AG10803 (cell line): ENCODE measurements around the gene DENND1A.

Experiments used
- DNase-seq: peaks from one replicate; pipeline ENCODE4 v3.0.0; 2010; ENCODE audit warnings: low read depth
- H3K4me3 ChIP-seq: 2 replicates; pipeline ENCODE4 v1.5.1; 2011; ENCODE audit warnings: mild to moderate bottlenecking, low read length, control low read depth
- CTCF ChIP-seq: conservative IDR thresholded peaks from 2 replicates; pipeline ENCODE4 v1.5.1; 2011; ENCODE audit warnings: mild to moderate bottlenecking, low read length, control low read depth, inconsistent platforms

Gene DENND1A

GRCh38 chr9:123417289-123418051, 512.5 kb downstream of the DENND1A start:
- H3K4me3 ChIP-seq, result no peak overlapping the region
- no peak for TF ChIP-seq CTCF
- no peak for DNase-seq

- no peak for TF ChIP-seq CTCF
- no peak for DNase-seq
- H3K4me3 ChIP-seq, result no peak overlapping the region
Measured at GRCh38 chr9:123416176-123416575, 513.8 kb downstream of the DENND1A start.

DNA sequence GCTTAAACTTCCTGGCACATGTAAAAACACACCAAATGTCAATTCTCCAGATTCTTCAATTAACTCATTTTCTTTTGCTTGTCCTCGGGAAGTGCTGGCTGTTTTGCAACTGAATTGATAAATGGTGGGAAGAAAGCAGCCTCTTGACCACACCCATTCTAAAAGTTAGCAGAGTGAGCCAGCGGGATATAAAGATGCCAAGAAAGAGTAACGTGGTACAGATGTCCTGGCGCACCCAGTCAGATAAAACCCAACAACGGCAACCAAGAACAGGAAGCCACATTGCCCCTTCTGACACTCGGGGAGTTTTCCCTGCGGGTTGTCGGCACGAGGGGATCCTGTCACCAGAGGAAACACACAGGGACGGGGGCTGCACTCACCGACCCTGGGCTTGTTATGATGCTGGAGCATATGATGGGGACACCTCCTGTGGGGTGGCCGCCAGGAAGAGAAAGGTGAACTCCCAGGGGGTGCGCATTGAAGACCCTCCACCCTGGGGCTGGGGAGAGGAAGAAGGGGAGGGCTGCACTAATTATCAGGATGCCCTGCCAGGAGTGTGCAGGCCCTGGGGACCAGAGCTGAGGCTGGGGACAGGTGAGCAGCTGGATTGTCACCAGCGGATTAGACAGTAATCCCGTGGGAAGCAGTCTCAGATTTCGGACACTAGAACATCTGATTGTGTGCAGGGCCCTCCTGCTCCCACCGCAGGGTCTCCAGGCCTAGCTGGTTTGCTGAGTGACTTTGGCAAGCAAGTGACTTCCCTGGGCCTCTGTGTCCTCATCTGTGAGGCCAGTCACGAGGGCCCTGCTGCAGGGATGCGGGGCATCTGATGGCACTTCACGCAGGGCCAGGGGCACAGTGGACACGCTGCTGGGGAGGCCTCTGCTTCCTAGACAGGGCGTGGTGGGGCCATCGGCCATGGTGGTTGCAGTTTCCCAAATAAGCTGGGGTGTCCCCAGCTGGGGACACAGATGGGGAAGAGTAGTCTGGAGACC, 514.7 kb downstream of the DENND1A start:
- H3K4me3 ChIP-seq, result no peak overlapping the region
- DNase-seq, result peak; percentile 73
- TF ChIP-seq CTCF, result no peak

GRCh38 chr9:123414204-123414603, 515.7 kb downstream of the DENND1A start:
- DNase-seq, result no peak
- H3K4me3 ChIP-seq, result no peak overlapping the region
- no peak for TF ChIP-seq CTCF

- H3K4me3 ChIP-seq, result no peak overlapping the region
- TF ChIP-seq CTCF, result no peak
- DNase-seq, result no peak
Measured at GRCh38 chr9:123412171-123412820, 517.6 kb downstream of the DENND1A start.

- TF ChIP-seq CTCF, result no peak
- no peak overlapping the region for H3K4me3 ChIP-seq
- no peak for DNase-seq
Measured at GRCh38 chr9:123411636-123412035, 518.3 kb downstream of the DENND1A start.
